Hepatocyte (in vitro differentiated cells): ENCODE data around the gene PSD2. TPM values are rescaled to one million over a fixed set of nuclear protein-coding genes. Genes with fewer than 3 reads are reported as not detected.

Experiments used
- DNase-seq: peaks from one replicate; pipeline ENCODE4 v3.0.0-alpha.2; 2016; ENCODE audit warnings: low spot score
- H2AFZ ChIP-seq: fragments of 200-600 bp; sonication (generic); 2 replicates; pipeline ENCODE4 v1.6.0; 2016; ENCODE audit warnings: antibody characterized with exemption, mild to moderate bottlenecking
- H3K27ac ChIP-seq: fragments of 200-600 bp; sonication (generic); 2 replicates; pipeline ENCODE4 v1.5.1; 2016; ENCODE audit warnings: mild to moderate bottlenecking
- H3K27me3 ChIP-seq: fragments of 200-600 bp; sonication (generic); 2 replicates; pipeline ENCODE4 v1.6.1; 2016
- H3K36me3 ChIP-seq: fragments of 200-600 bp; sonication (generic); replicated peaks from 2 replicates; pipeline ENCODE4 v1.5.1; 2016; ENCODE audit warnings: low read depth; ENCODE audit not compliant: insufficient read depth
- H3K4me1 ChIP-seq: fragments of 200-600 bp; sonication (generic); 2 replicates; pipeline ENCODE4 v1.5.1; 2016; ENCODE audit warnings: mild to moderate bottlenecking, moderate library complexity; ENCODE audit not compliant: insufficient read depth
- H3K4me2 ChIP-seq: fragments of 200-600 bp; sonication (generic); 2 replicates; pipeline ENCODE4 v1.6.0; 2016
- H3K4me3 ChIP-seq: fragments of 200-600 bp; sonication (generic); 2 replicates; pipeline ENCODE4 v1.5.1; 2016; ENCODE audit warnings: mild to moderate bottlenecking
- H3K79me2 ChIP-seq: fragments of 200-600 bp; sonication (generic); 2 replicates; pipeline ENCODE4 v1.6.0; 2017; ENCODE audit warnings: mild to moderate bottlenecking
- H3K9me2 ChIP-seq: fragments of 200-600 bp; sonication (generic); replicated peaks from 2 replicates; pipeline ENCODE4 v1.6.0; 2017; ENCODE audit warnings: mild to moderate bottlenecking; ENCODE audit not compliant: insufficient read depth
- H3K9me3 ChIP-seq: fragments of 200-600 bp; sonication (generic); 2 replicates; pipeline ENCODE4 v1.5.1; 2016; ENCODE audit warnings: low read depth, mild to moderate bottlenecking
- H4K20me1 ChIP-seq: fragments of 200-600 bp; sonication (generic); 2 replicates; pipeline ENCODE4 v1.6.0; 2016; ENCODE audit warnings: mild to moderate bottlenecking; ENCODE audit not compliant: insufficient read depth, poor library complexity, severe bottlenecking
- CTCF ChIP-seq: fragments of 200-600 bp; sonication (generic); IDR thresholded peaks from 2 replicates; pipeline ENCODE4 v1.5.1; 2016; ENCODE audit warnings: antibody characterized with exemption, mild to moderate bottlenecking; ENCODE audit not compliant: poor library complexity
- EZH2 ChIP-seq: fragments of 200-600 bp; sonication (generic); IDR thresholded peaks from 2 replicates; pipeline ENCODE4 v1.6.1; 2016; ENCODE audit warnings: antibody characterized with exemption, mild to moderate bottlenecking, borderline replicate concordance
- EZH2phosphoT487 ChIP-seq: fragments of 200-600 bp; sonication (generic); IDR thresholded peaks from one replicate; pipeline ENCODE4 v1.6.1; 2018; ENCODE audit warnings: antibody characterized with exemption, mild to moderate bottlenecking, low read depth, moderate library complexity; ENCODE audit not compliant: unreplicated experiment, severe bottlenecking
- WGBS: methylation state at CpG from one replicate; pipeline ENCODE4 v1.1.6; 2016; ENCODE audit warnings: low lambda C conversion rate; ENCODE audit errors: missing lambda C conversion rate; 5-methylcytosine and 5-hydroxymethylcytosine counted together
- polyA plus RNA-seq: library from polyadenylated mRNA; unstranded; fragments of >200 nt; fragmentation: Nextera tagmentation; extraction: Ambion mirVana; gene quantifications from 2 replicates; pipeline ENCODE4 v1.2.1, GENCODE V29; 2016
- total RNA-seq: library from RNA; depleted of rRNA; stranded (reverse); fragments of >200 nt; gene quantifications from 2 replicates; pipeline ENCODE4 v1.2.3, GENCODE V29; 2014

PSD2 gene
- total and polyA plus RNA-seq, 2 experiments from 2014 or later: not detected

- Histone ChIP-seq H3K36me3 (no peaks in the 10 kb centered on the region), H3K27me3 (no peaks in the 10 kb centered on the region), H3K27ac (no peak overlapping the region), H2AFZ (no peak overlapping the region), H4K20me1 (no peaks in the 10 kb centered on the region), H3K9me3 (no peaks in the 10 kb centered on the region), H3K4me3 (no peak overlapping the region), H3K4me1 (no peaks in the 10 kb centered on the region), H3K9me2 (no peaks in the 10 kb centered on the region), H3K4me2 (no peak overlapping the region), H3K79me2 (no peaks in the 10 kb centered on the region)
- 90% methylated on average over 5 of the region's 5 CpGs for WGBS
- DNase-seq: no peak
- no peak for TF ChIP-seq CTCF
- no peak for TF ChIP-seq EZH2phosphoT487
- no peak for TF ChIP-seq EZH2
These were observed 22.5 kb upstream of the PSD2 start for GRCh38 chr5:139772927-139773690.

GRCh38 chr5:139774980-139775661 is 20.5 kb upstream of the PSD2 start:
- H3K9me3 ChIP-seq: no peaks in the 10 kb centered on the region
- H3K36me3 ChIP-seq: no peaks in the 10 kb centered on the region
- TF ChIP-seq CTCF (peak; percentile 71), EZH2 (no peak), EZH2phosphoT487 (no peak)
- 37% methylated on average over 28 of the region's 32 CpGs for WGBS
- no peaks in the 10 kb centered on the region for H4K20me1 ChIP-seq
- peak; percentile 83 for DNase-seq
- H3K9me2 ChIP-seq: no peaks in the 10 kb centered on the region
- H2AFZ ChIP-seq: no peak overlapping the region
- H3K79me2 ChIP-seq: no peaks in the 10 kb centered on the region
- H3K4me3 ChIP-seq: no peak overlapping the region
- no peak overlapping the region for H3K27ac ChIP-seq
- H3K4me1 ChIP-seq: no peaks in the 10 kb centered on the region
- H3K4me2 ChIP-seq: no peak overlapping the region
- H3K27me3 ChIP-seq: peaks cover 5% of the 10 kb centered on the region

GRCh38 chr5:139775872-139776271 is 19.7 kb upstream of the PSD2 start:
- 81% methylated on average over 7 of the region's 7 CpGs for WGBS
- no peaks in the 10 kb centered on the region for H3K9me3 ChIP-seq
- no peak overlapping the region for H3K4me2 ChIP-seq
- H3K36me3 ChIP-seq: no peaks in the 10 kb centered on the region
- H2AFZ ChIP-seq: no peak overlapping the region
- no peaks in the 10 kb centered on the region for H3K9me2 ChIP-seq
- H3K4me3 ChIP-seq: no peak overlapping the region
- H3K4me1 ChIP-seq: no peaks in the 10 kb centered on the region
- peaks cover 5% of the 10 kb centered on the region for H3K27me3 ChIP-seq
- DNase-seq: no peak
- no peak overlapping the region for H3K27ac ChIP-seq
- H3K79me2 ChIP-seq: no peaks in the 10 kb centered on the region
- no peak for TF ChIP-seq CTCF
- no peaks in the 10 kb centered on the region for H4K20me1 ChIP-seq
